DMS 273 (cell line): ENCODE measurements around the gene ZNF445.
"Not testable (repeated sequence)": the region's sequence is repeated elsewhere in the genome, so short reads cannot be mapped to it uniquely, and the experiment has no call there.

ENCODE experiments used
- DNase-seq: peaks from one replicate; lab custom pipeline; 2025; ENCODE audit not compliant: unreplicated experiment; lab: John Stamatoyannopoulos, UW

Gene ZNF445

DNA sequence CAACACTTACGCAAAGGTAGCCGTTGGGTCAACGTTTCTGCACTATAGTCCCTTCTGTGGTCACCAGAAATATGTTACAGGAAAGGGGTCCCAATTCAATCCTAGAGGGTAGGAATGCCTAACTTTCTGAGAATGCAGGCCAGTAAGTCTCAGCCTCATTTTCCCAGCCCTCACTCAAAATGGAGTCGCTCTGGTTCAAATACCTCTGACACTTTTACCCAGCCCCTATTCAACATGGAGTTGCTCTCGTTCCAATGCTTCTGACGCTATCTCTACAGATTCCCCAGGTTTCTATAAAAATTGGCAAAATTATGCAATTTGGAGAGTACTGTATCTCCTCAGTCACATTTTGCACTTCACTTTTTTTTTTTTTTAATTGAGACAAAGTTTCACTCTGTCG is 39.7 kb downstream of the ZNF445 start:
- DNase-seq, result no peak

DNA sequence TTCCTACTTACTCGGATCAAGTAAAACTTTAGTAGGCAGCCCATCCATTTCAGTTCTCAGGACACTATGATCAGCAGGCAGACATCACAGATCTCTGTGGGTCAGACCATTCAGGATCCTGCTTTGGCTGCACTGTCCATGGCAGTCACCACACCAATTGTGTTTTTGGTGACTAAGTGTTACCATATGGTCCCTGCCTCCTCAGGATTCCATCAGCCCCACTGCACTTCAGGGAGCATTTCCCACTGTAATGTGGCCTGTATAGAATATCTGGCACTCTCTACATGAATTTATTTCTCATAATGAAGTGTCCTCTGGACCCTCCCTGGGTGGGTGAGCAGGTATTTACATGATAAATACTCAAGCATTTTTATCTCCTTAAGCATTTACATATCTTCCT is 41.3 kb downstream of the ZNF445 start:
- no peak for DNase-seq

DNA sequence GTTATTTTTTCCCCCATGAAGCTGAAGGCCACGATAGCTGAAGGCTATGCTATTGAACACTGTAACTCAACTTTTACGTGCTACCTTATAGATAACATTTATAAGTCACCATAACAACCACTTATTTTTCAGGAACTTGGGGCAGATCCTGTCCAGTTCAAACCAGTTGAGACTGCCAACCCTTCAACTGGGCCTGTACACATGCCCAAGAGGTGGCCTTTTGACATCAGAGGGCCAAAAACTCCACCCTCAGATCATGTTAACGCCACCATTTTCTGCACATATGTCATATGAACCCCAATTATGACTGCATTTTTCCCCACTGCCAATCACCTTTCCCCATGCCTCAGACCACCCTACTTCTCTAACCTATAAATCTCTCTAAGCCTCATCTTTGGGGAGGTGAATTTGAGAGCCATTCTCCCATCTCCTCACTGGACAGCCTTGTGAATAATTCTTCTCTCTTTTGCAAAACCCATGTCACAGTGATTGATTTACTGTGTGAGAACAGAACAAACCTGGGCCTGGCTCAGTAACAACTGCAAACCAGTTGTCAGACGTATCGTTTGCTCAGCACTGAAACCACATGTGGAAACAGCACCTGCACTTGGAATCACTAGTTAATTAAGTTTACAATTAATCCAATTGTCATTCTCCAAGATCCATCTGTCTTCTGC is 42.5 kb downstream of the ZNF445 start:
- no peak for DNase-seq

DNA sequence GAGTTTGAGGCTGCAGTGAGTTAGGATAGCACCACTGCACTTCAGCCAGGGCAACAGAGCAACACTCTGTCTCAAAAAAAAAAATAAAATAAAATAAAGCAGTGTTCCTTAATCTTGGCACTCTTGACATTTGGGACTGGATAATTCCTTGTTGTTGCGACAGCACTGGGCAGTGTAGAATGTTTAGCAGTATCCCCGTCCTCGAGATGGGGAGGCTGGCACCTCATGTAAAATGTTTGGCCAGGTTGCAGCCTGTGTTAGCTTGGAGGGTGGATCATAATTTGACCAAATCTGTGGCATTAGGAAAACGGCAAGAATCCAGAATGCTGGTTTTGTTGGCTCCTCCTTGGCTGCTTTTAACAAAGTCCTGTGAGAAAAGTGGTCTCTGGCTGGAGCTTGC is 47.0 kb downstream of the ZNF445 start:
- DNase-seq, result no peak

DNA sequence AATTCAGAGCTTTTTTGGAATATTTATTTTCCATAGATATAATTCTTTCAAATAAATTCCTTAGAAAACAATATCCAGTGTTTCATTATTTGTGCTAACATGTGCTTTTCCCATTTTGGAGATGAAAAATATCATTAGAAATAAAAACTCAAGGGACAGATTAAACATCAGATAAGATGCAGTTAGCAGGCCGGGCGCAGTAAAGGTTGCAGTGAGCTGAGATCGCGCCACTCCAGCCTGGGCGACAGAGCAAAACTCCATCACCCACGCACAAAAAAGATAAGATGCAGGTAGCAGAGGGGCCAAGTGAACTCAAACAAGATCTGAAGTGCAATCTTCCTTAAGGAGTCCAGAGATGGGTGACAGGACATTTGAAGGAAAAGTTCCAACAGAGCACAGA is 48.0 kb downstream of the ZNF445 start:
- DNase-seq, result no peak

GRCh38 chr3:44428910-44429309 is 48.6 kb downstream of the ZNF445 start:
- DNase-seq, result no peak

GRCh38 chr3:44427683-44428082 is 49.8 kb downstream of the ZNF445 start:
- no peak for DNase-seq

DNA sequence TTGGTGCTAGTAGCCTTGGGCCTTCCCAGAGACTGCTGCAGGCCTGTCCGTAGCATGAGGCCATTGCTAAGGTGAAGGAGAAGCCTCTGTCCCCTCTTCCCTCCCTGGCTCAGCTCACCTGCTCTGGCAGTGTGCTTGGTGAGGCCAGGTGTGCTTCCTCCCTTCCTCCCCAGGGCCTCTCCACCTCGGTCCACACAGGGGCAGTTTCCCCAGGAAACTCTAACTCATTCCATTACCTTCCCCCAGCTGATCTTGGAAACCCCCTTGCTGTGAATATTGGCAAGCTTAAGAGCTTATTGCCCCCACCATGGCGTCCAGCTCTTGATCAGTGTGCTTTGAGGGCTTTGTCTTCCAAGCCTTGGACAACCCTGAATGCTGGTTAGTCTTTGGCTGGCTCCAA is 52.7 kb downstream of the ZNF445 start:
- no peak for DNase-seq

DNA sequence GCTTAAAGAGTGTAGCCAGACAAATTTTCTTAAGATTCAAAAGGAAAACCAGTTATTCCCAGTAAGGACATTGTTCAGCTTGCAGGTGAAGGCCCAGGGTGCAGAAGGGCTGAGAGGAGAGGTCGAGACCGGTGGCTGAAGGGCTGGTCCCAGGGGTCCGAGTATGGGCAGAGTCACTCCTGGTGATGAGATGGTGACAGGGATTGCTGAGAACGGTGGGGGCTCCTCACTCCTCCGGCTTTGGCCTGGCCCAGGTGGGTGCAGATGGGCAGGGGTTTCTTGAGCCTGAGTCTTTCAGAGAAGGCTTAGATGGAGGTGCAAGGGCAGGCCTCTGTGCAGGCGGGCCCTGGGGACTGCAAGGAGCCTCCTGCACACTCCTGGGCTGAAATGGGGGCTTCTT is 56.2 kb downstream of the ZNF445 start:
- DNase-seq, result no peak

GRCh38 chr3:44420676-44421075 is 56.8 kb downstream of the ZNF445 start:
- no peak for DNase-seq

GRCh38 chr3:44419923-44420650 is 57.4 kb downstream of the ZNF445 start:
- no peak for DNase-seq

GRCh38 chr3:44419116-44419922 is 58.2 kb downstream of the ZNF445 start:
- no peak for DNase-seq

DNA sequence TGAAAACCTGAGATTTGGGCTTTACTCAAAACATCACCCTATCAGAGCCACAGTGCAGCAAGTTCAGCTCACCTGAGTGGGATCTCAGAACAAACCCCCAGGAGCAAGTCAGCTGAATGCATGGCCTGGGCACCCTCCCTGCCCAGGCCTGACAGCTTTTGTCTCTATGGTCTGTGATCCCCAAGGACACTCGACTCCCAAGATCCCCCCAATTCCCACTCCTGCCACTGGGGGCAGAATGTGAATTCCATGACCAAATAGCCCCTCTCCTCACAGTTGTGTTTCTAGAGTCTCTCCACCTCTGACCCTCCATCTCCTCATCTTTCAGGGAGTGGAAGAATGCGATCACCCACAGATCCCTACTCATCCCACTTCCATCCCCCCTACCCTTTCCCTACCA is 58.9 kb downstream of the ZNF445 start:
- peak; percentile 19 for DNase-seq

DNA sequence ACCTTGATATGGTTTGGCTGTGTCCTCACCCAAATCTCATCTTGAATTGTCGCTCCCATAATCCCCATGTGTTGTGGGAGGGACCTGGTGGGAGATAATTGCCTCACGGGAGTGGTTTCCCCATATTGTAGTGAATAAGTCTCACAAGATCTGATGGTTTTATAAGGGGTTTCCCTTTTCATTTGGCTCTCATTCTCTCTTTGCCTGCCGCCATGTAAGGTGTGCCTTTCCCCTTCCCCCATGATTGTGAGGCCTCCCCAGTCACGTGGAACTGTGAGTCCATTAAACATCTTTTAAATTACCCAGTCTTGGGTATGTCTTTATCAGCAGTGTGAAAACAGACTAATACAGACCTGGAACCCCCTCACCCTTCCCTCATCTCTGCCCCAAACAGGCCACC is 59.4 kb downstream of the ZNF445 start:
- not testable (repeated sequence) for DNase-seq

DNA sequence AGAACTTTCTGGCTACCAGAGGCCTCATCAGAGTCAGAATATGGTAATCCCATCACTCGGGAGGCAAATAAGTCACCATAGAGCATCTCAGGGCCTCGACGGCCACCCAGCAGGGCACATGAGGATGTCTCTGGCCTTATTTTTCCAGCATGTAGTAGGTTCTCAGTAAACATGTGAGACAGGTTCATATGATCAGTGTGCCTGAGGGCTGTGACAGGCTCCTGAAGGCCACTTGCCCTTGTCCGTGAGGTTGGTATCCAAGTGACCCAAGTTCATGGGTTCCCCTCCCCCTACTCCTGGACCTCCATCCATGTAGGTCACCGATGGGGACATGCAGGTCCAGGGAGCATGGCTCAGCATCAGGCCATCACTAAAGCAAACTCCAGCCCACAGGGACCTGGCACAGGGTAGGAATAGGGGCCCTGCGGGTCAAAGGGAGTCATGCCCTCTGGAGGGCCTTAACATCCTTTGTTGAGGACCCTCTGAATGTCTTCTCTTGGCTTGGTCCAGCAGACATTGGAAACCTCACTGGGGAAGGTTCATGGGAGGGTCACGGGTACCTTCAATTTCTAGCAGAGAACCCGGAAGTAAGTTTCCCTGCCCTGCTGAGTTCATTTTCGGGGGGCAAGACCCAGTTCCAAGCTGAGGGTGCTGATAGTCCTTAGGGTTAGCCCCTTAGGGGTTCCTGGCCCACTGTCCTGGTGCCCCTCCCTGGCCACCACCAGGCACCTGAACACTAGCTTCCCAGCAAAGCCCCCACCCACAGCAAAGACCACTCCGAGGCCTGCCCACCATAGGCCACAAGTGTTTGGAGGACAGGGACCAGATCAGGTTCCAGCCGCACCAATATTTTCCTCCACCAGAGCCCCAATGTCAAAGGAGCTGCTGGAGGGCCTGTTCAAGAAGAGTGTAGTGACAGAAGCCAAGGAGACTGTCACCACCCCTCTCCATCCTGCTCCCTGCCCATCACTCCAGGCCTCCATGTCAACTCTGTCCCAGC is 61.1 kb downstream of the ZNF445 start:
- DNase-seq, result no peak

- DNase-seq, result no peak
Measured at GRCh38 chr3:44415421-44415820, 62.0 kb downstream of the ZNF445 start.

GRCh38 chr3:44414517-44415090 is 62.9 kb downstream of the ZNF445 start:
- no peak for DNase-seq

GRCh38 chr3:44412365-44412764 is 65.1 kb downstream of the ZNF445 start:
- DNase-seq, result no peak

DNA sequence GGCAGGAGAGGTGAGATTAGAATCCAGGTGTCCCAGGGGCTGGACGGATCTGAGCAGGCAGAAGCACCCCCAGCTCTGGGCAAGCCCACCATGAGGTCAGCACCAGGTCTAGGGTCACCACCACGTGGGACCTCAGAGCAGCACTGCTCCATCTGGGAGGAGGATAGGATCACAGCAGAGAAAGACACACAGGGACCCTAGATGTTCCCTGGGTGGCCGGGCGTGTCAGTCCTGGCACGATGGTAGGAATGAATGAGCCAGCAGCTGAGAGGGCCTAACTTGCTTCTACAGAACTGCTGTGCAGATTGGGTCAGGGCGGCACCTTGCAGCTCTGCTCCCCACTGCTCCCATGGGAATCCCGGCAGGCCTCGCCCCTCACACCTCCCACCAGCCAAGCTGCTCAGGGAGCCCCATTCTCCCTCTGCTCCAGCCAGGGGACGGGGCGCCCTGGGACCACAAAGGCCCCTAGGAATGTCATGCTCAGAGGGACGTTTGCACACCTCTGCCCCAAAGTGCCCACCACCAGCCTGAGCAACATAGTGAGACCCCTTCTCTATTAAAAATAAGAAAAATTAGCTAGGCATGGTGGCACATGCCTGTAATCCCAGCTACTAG is 66.3 kb downstream of the ZNF445 start:
- DNase-seq, result no peak
